ENCODE measurements around the gene PHACTR3.

GRCh38 chr20:59895908-59896307, 291.6 kb downstream of the PHACTR3 start:
- TF ChIP-seq, protein P1, sequence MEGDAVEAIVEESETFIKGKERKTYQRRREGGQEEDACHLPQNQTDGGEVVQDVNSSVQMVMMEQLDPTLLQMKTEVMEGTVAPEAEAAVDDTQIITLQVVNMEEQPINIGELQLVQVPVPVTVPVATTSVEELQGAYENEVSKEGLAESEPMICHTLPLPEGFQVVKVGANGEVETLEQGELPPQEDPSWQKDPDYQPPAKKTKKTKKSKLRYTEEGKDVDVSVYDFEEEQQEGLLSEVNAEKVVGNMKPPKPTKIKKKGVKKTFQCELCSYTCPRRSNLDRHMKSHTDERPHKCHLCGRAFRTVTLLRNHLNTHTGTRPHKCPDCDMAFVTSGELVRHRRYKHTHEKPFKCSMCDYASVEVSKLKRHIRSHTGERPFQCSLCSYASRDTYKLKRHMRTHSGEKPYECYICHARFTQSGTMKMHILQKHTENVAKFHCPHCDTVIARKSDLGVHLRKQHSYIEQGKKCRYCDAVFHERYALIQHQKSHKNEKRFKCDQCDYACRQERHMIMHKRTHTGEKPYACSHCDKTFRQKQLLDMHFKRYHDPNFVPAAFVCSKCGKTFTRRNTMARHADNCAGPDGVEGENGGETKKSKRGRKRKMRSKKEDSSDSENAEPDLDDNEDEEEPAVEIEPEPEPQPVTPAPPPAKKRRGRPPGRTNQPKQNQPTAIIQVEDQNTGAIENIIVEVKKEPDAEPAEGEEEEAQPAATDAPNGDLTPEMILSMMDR (IDR thresholded peaks at IDR 0.05; ENCODE audit: insufficient read depth, low read depth, low read length) = no peak
- no peak for TF ChIP-seq EZH2 (IDR thresholded peaks at IDR 0.05; ENCODE audit: insufficient read depth, low read length)

All from astrocyte (in vitro differentiated cells and primary cell).